GM21576 (cell line): Measurements from ENCODE around the gene LRMDA.

Experiments
- ATAC-seq: cut with Tn5 transposase; IDR thresholded peaks from one replicate; pipeline ENCODE4 v1.9.1; 2021; ENCODE audit warnings: mild to moderate bottlenecking, moderate library complexity; ENCODE audit not compliant: unreplicated experiment

The LRMDA gene

DNA sequence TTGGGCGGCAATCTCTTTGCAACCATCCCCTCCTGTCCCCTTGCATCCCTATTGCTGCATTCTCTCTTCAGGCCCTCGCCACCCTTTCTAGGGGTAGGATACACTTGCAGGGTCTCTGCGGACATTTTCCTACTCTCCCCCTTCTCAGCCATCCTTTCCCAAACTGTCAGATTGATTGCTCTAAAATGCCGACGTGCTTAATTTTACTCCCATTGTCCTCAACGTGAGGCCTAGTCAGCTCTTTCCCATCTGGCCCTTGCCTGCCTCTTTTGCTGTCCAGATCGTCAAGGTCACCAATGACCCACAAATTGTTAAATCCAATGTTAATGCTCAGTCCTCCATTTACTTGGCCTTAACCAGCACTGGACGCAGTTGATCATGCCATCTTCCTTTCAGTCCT lies 12.7 kb upstream of the LRMDA start:
- ATAC-seq = no peak

GRCh38 chr10:75422913-75423312 lies 8.5 kb upstream of the LRMDA start:
- ATAC-seq = no peak

GRCh38 chr10:75424571-75424970 lies 6.9 kb upstream of the LRMDA start:
- ATAC-seq = no peak

- no peak for ATAC-seq
Observed at GRCh38 chr10:75425291-75426079, 5.9 kb upstream of the LRMDA start.

GRCh38 chr10:75426880-75427279 lies 4.5 kb upstream of the LRMDA start:
- no peak for ATAC-seq

- no peak for ATAC-seq
Observed at GRCh38 chr10:75427951-75428350, 3.5 kb upstream of the LRMDA start.

- ATAC-seq = no peak
Observed at GRCh38 chr10:75428434-75429158, 2.8 kb upstream of the LRMDA start.

DNA sequence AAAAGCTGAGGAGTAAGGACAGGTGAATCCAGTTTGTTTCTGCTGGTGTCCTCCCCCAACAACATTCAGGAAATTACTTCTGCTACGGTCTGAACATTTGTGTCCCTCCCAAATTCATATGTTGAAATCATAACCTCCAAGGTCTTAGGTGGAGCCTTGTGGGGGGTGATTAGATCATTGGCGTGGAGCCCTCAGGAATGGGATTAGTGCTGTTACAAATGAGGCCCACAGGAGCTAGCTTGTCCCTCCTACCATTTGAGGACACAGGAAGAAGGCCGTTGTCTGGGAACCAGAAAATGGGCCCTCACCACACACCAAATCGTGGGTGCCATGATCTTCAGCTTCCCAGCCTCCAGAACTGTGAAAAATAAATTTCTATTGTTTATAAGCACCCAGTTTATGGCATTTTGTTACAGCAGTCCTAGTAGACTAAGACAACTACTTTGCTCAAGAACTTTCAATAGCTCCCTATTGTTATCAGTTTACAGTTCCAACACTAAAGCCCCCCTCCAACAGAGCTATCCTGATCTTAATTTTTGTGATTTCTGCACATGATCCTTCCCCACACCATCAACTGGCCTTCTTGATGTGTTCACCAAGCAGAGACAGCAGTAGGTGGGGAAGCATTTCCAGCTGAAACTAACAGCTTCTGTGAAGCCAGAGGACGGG lies 2.1 kb upstream of the LRMDA start:
- ATAC-seq = no peak

DNA sequence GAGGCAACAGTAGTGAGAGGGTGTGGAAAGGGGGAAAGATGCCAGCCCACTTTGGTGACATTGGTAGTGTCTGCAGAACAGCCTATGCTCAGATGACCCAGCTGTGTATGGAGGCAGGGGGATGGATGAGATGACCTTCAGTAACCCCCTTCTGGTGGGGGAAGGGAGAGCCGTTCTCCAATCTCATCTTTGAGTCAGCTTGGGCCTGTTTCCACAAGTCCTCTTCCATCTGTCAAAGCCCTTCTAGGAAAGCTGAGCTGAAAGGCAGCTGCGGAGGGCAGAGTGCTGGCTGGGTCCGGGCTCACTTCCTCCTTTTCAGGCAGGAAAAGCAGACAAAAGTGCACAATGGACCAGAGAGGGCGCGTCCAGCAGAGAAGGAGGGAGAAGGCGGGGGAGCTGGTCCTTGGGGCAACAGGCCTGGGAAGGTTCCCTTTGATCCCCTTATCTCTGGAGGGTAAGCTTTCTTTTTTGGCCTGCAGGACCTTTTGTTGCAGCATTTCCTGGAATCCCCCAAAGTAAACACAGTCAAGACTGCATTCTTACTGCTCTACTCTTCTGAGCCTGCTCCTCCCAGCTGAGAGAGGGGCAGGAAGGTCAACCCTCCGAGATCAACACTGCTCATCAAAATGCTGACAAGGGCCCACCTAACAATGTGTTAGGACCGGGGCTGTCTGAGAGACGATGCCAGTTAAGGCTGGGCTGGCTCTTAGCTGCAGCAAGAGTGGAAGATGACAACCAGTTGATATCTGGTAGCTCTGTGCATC lies 1.2 kb upstream of the LRMDA start:
- no peak for ATAC-seq

- no peak for ATAC-seq
Observed at GRCh38 chr10:75432176-75432575, 752 bp downstream of the LRMDA start.

- ATAC-seq = no peak
Observed at GRCh38 chr10:75432763-75433162, 1.3 kb downstream of the LRMDA start.

DNA sequence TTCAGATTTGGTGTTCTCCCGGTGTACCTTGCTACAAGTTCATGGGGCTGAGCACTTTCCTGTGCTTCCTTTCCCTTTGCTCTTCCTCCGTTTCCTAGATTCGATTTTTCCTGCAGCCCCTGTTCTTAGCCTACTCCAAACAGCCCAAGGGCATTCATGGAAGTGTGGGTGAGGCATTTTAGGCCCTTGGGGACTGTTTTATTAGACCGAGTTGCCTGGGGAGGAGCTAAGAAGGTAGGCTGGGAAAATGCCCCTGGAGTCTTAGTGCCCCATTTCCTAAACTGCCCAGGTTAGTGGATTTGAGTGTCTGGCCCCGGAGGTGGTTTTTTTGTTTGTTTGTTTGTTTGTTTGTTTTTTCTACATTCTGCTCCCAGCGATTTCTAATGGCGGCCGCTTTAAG lies 1.8 kb downstream of the LRMDA start:
- ATAC-seq = no peak

GRCh38 chr10:75434291-75434690 lies 2.9 kb downstream of the LRMDA start:
- no peak for ATAC-seq

DNA sequence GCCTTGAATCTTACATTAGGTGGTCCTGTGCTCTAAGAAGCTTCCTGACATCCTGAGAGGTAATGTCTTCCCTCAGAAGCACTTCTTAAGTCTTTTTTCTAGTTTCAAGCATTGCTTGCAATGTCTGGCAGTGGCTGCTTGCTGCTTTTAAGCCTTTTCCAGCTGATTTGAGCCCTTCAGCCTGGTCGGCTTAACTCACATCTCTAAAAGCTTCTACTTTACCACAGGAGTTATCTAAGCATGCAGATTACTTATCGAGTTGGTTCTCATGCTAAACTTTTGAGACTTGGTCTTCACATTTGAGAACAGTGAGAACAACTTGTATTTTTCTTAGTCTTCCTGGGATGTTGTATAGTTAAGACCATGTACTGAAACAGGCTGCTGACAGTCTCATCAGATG lies 3.9 kb downstream of the LRMDA start:
- ATAC-seq = no peak

DNA sequence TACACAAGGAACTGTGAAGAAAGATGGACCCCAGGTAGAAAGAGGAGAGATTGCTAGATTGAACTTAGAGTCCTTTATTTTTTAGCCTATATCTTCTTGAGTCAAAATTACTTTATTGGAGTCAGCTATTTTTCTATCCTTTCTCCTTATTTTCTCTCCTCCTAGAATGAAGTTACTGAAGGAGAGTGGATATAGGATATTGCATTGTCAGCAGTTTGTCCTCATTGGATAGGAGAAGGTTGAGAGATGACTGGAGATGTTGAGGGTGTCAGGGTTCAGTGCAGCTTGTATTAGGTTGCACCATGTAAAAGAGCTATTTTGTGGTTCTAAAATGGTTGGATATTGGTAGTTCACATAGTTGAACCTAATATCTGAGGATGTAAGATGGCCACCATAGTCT lies 5.5 kb downstream of the LRMDA start:
- ATAC-seq = no peak

DNA sequence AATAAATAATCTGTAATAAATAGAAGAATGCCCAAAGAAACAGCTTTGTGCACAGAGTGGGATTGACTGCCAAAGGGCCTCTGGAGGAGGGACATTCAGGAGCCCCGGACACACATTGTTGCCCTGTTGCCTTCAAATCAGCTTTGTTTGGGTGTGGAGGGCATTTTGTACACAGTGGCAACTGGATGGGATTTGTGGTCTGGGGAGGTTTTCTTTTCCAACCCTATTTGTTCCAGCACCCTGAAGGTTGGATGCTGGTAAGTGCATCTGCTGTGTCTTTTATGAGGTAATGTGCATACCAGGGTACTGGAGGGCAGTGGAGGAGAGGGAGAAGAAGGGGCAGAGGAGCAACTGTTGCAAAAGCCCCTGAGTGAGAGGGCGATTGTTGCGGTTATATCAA lies 6.3 kb downstream of the LRMDA start:
- no peak for ATAC-seq

DNA sequence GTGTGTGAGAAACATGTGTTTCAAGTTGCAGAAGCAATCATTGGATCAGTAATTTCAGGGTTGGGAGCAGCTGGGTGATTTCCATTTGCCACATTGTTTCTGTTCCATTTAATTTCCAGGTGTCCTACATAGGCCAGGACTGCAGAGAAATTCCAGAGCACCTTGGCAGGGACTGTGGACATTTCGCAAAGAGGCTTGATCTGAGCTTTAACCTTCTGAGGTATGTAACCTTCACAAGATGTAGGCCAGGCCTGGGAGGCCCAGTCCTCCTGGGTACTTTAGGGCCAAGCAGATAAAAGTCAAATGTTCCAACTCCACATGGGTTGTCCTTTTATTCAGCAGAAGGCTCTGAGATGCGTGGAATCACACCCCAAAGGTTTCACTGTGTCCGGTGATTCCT lies 6.9 kb downstream of the LRMDA start:
- ATAC-seq = no peak

DNA sequence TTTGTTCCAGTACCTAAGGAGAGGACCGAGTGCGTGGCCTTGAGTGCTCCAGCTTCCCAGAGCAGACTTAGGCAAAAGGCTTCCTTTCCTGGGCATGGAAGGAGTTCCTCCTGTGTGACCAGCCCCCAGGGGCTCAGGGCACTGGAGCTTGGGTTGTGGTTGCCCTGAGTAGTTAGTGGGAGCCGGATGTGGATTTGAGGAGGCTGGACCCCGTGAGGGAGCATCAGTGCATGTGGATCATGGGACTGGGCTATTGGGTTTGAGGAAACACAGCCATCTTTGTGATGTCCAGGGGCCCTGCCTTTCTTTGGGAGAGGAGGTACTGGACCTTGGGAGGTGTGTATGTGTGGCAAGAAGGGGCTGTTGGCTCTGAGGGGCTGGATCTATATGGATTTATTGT lies 8.4 kb downstream of the LRMDA start:
- no peak for ATAC-seq

DNA sequence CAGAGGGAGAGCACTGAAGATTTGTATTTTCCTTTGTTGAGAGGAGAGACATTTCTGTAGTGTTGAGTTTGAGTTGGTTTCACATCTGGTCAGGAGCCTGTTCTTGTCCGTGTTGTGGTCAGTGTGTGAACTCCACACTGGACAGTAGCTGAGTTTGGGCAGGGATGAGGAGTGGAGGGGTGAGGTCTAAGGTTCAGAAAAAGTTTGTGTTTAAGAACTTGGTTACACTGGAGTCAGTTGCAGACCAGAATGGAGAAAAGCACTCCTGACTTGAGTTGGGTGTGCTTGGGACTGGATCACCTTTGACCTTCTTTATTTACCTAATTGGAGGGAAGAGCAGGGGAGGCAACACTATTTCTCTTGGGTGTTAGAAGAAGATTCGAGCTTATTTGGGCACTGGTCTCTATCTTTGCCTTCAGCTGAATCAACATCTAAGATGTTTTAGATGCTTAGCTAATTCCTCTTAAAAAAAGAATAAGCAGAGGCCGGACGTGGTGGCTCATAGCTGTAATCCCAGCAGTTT lies 8.9 kb downstream of the LRMDA start:
- ATAC-seq = no peak

GRCh38 chr10:75441196-75441595 lies 9.8 kb downstream of the LRMDA start:
- no peak for ATAC-seq

- ATAC-seq = no peak
Observed at GRCh38 chr10:75441682-75442081, 10.3 kb downstream of the LRMDA start.
